Ureter (tissue), 1 donor: ENCODE measurements around the gene CFAP157. TPM values are rescaled to one million over a fixed set of nuclear protein-coding genes. Genes with fewer than 3 reads are reported as not detected.

Experiments used
- DNase-seq: peaks from one replicate; pipeline ENCODE4 v3.0.0-alpha.2; 2020; ENCODE audit warnings: low spot score
- total RNA-seq: library from RNA; stranded (reverse); gene quantifications from one replicate; pipeline ENCODE4 v1.2.4, GENCODE V29; 2023
- donor health status: DM: yes; HTN: yes; CAD: no.

The CFAP157 gene
- total RNA-seq, 1 donor from 2014 or later = 1.5 TPM

DNA sequence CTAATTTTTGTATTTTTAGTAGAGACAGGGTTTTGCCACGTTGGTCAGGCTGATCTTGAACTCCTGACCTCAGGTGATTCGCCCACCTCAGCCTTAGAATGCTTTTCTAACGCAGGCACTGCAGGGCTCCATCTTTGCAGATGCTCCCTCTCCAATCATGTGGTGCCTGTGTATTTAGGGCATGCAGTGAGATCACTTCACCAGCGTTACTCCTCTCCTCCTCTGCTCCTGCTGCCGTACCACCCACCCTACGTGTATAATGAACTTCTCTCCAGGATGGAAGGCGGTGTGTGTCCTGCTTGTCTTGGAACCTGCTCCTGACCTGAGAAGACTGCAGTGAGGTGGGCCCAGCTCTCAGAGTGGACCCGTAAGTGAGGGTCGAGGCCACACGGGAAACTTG lies 13.6 kb upstream of the CFAP157 start:
- DNase-seq = no peak

DNA sequence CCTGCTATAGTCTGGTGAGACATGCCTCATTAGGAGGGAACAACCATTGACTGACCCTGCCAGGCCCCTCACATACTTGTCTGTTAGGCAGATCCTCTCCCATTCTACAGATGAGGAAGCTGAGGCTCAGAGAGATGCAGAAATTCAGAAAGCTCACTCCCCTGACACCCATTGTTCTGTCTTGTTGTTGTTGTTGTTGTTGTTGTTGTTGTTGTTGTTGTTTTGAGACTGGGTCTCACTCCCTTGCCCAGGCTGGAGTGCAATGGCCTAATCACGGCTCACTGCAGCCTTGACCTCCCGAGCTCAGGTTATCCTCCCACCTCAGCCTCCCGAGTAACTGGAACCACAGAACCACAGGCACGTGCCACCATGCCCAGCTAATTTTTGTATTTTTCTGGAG lies 13.1 kb upstream of the CFAP157 start:
- DNase-seq = no peak

DNA sequence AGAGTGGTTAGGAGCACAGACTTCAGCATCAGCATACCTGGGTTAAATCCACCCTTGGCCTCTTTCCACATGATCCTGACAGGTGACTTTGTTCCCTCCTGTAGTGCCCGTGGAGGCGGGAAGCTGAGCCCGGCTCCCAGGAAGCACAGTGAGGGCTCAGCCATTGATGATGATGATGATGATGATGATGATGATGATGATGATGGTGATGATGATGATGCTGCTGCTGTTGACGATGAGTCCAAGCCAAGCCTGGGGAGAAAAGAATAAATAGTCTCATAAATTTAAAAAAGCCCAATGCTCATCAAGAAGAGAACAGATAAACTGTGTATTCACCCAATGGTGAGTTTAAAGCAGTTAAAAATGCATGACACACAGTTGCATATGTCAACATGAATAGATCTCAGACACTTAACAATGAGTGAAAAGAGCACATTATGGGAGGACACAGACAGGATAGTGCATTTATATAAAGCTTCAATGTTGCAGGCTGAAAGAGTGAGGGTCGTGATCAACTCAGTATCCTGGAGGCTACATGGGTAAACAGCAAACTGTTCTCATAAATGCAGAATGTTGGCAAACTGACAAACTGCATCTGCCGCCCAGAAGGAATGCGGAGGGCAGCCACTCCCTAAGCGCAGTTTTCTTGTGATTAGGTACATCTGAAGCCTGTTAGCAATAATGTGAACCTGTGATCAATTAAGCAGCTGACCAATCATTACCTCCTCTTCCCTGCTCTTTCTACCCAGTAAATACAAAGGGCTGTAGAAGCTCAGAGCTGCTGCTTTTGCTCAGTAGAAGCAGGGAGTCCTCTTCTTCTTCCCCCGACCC lies 11.7 kb upstream of the CFAP157 start:
- no peak for DNase-seq

DNA sequence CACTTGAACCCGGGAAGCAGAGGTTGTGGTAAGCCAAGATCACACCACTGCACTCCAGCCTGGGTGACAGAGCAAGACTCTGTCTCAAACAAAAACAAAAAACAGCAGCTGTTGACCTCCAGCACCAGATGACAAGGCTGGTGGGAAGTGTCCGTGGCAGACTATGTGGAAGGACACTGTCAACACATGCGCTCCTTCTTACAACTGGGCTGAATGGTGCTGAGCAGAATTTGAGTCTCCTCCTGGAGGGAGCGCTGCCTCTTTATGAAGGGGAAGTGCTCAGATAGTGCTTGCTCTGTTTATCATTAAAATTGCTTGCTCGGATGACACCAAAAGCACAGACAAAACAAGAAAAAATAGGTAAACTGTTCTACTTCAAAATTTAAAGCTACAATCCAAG lies 9.2 kb upstream of the CFAP157 start:
- DNase-seq = no peak

DNA sequence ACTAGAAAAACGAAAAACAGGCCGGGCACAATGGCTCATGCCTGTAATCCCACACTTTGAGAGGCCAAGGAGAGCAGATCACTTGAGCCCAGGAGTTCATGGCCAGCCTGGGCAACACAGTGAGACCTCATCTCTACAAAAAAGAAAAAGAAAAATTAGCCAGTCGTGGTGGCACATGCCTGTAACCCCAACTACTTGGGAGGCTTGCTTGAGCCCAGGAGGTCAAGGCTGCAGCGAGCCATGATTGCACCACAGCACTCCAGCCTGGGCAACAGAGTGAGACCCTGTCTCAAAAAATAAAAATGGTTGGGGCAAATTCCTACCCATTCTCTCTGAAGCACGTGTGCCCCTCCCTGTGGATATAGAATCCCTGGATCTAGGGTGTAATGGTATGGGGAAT lies 8.4 kb upstream of the CFAP157 start:
- DNase-seq = no peak

DNA sequence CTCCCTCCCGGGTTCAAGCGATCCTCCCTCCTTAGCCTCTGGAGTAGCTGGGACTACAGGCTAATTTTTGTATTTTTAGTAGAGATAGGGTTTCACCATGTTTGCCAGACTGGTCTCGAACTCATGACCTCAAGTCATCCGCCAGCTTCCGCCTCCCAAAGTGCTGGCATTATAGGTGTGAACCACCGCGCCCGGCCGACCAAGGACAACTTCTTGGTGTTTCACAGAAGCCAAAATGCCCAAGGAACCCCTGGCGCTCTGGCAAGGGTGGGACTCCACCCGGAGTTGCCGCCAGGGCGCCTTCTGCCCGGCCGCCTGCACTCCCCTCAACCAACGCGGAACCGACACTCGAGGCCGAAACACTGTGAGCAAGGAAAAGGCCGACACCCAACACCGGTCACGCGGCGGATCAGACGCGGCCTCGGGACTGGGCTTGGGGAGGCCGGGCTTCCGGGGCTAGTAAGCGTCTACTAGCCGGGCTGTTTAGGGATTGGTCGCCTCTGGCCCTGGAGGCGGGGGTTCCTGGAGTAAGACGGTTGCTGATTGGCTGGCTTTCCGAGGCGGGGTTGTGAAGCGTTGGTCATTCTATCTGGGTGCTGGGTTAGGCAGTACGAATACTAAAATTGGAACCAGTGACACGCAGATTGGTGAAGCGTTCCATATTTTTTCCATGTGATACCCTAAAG lies 7.7 kb upstream of the CFAP157 start:
- DNase-seq = peak; percentile 97

DNA sequence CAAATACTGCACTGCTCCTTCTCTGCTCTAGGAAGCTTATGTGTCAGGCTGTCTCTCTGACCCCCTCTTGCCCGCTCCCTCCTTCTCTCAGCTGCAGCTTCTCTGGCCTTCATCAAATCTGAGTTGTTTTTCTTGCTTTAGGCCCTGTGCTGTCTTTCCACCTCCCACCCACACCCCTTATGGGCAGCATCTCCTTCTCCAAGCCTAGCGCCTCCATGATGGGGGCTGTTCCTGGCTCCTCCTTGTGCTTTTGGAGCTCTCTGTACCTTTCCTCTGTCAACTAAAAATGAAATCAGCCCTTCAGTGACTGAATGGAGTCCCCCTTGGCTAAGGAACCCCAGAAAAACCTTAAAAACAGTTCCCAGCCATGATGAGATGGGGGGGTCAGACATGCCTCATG lies 6.6 kb upstream of the CFAP157 start:
- DNase-seq = no peak

DNA sequence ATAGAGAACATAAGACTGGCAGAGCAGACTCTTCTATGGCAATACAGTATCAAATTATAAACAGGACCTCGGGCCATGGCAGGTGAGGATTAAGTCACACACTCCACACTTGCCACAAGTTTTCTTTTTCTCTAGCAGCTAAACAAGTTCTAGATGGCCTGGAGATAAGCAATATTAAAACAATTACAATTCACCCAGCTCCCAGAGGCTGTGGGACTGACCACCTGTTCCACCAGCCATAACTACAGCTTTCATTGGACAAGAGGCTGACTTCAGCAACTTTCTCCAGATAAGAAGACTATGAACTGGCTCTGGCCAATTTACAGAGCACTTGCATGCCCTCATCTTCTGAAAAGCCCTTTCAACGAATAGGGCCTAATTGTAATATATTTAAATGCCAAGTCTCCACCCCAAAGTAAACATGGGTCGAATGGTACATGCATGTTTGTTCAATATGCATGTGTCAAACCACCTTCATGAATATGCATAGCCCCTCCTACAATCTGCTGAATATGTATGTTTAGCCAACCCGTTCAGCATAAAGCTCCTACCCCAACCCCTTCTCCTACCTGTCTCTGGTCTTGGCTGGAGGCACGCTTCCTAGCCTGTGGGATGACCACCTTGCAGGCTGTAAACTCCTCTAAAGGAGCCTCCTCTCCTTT lies 6.1 kb upstream of the CFAP157 start:
- no peak for DNase-seq

DNA sequence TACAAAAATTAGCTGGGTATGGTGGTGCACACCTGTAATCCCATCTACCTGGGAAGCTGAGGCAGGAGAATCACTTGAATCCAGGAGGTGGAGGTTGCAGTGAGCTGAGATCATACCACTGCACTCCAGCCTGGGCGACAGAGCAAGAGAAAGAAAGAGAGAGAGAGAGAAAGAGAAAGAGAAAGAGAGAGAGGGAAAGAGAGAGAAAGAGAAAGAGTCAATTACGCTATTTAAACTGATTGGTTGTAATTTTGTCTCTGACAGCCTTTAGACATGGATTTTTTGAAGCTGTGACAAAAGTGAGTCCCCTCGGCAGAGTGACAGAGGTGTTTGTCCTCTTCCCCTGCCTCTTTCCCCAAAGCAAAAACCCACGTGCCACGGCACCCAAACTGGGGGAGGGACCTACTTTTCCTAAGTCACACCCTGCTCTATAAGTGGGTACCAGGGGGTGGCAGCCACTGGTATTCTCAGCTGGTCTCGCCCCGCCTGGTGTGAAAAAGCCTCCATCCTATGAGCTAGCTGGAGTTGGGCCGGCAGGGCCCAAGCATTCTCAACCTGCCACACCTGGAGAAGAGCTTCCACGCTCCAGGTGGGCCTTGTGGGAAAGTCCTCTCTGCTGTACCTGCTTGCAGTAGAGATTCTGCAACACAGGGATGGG lies 3.4 kb upstream of the CFAP157 start:
- no peak for DNase-seq

DNA sequence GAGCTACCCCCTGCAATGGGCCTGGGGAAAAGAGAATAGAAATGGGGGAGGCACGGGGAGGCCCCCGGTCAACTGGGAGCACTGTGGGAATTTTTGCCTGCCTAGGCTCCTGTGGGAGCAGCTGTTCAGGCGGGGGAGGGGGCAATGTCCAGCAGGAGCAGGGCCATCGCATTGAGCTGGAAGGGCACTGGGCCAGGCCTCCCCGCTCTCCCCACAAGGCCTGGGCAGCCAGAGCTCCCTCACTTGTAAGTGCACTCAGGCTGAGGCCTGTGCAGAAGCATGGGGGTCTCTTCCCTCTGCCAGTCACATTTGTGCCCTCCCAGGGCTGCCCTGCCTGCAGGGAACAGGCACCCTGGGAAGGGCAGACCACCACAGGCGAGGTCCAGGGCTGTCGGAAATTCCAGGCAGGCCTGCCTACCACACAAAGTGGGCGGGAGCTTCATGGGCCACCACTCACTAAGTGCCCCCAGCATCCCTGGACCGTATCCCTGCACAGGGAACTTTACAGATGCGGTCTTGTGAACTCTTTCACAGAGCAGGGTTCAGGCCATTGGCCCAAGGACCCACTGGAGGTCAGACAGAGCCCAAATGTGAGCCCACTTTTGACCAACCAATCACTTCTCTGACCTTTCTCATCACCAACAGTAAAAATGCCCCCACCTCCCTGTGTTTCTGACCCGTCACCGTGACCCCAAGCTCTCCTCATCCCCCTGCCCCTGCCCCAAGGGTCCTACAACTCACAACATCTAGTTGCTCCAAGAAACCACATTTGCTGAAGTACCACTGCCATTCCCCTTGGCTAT lies 1.0 kb upstream of the CFAP157 start:
- DNase-seq = no peak

DNA sequence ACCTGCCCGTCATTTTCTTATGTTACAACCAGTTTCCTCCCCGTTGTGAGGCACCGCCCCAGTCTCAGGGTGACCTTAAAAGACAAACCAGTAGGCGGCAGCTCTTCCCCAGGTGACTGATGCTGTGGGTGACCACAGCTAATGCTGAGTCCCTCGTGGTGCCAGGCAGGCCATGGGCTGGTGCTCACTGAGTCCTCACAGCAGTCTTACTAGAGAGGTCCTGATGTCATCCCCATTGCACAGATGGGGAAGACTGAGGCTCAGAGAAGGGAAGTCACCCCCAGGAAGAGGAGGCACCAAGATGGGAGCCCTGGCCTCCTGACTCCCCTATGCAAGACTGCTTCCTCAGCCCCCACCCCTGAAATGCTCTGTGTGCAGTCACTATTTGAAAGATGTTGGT lies 978 bp downstream of the CFAP157 start:
- DNase-seq = no peak

DNA sequence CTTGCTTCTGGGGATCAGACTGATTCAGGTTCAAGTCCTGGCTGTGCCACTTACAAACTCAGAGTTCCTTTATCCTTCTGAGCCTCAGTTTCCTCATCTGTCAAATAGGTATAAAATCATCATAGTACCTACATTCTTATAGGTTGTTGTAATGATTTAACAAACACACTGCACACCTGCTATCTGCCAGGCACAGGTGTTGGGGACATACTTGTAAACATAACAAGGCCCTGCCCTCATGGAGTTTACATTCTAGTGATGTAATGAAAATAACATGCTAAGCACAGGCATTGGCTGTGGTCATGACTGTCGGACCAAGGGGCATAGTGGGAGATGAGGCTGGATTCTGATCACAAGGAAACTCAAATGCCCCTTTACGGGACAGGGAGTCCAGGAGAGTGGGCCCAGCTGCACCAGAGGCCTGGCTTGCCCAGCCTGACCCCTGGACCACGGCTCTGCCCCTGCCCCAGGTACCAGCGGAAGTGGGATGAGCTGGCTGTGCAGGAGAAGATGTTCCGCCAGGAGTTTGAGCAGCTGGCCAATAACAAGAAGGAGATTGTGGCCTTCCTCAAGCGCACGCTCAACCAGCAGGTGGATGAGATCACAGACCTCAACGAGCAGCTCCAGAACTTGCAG lies 2.3 kb downstream of the CFAP157 start:
- no peak for DNase-seq

DNA sequence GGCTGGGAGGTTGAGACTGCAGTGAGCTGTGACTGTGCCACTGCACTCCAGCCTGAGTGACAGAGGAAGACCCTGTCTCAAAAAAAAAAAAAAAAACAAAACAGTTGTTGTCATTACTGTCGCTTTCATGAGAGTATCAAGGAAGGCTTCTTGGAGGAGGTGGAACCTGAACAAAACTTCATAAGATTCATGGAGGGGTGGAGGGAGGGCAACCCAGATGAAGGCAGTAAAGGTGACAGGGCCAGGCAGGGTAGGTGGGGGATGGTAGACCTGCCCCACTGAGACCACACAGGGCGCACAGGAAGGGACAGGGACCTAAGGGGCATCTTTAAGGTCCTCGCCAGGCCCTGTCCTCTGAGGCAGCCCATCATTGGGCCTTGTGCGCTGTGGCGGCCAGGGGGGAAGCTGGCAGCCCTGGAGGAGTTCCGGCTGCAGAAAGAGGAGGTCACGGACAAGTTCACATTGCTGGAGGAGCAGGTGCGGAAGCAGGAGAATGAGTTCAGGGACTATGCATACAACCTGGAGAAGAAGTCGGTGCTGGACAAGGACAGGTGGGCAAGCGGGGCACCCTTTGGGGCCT lies 3.5 kb downstream of the CFAP157 start:
- no peak for DNase-seq

DNA sequence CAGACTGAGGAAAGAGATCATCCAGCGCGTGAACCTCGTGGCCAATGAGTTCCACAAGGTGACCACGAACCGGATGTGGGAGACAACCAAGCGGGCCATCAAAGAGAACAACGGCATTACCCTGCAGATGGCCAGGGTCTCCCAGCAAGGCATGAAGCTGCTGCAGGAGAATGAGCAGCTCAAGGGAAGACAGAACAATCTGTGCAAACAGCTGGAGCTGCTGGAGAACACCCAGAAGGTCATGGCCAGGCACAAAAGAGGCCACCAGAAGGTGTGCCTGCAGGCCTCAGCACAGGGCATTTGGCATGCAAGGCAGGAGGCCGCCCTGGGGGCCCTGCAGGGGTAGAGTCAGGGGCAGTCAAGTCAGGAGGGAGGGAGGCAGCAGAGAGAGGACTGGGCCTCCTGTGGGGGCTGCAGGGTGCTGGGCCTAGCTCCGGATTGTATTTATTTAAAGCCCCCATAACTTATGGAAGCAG lies 4.5 kb downstream of the CFAP157 start:
- no peak for DNase-seq

DNA sequence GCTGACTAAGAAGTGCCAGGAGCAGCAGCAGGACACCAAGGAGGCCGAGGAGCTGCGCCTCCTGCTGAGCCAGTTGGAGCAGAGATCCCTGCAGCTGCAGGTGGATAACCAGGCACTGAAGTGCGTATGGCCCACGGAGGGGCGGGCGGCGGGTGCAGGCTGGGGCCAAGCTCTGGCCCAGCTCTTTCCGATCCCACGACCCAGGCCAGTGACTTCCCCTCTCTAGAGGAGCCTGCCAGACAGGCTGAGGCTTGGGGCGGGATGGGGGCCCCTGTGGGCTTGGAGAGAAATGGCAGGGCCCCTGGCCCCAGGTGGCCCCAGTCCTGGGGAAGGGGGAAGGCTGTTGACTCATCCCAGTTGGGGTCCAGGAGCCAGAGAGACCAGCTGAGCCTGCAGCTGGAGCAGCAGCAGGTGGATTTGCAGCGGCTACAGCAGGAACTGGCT lies 5.1 kb downstream of the CFAP157 start:
- DNase-seq = no peak

DNA sequence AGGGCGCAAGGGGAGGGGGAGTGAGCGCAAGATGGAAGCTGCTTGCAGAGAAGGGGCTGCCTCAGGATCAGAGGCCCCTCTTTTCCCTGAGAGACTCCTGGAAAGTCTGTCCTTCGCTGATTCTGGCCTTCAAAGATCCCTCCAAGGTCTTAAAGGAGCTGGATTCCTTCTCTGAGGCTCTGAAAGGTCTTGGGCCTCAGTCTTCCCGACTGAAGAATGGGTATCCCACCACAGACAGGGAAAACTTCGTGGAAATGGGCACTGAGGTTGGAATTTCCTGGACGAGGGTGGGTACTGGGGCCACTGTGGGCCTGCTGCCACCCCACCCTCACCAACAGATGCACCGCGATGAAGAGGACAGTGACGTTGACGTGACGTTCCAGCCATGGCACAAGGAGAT lies 5.6 kb downstream of the CFAP157 start:
- DNase-seq = no peak

DNA sequence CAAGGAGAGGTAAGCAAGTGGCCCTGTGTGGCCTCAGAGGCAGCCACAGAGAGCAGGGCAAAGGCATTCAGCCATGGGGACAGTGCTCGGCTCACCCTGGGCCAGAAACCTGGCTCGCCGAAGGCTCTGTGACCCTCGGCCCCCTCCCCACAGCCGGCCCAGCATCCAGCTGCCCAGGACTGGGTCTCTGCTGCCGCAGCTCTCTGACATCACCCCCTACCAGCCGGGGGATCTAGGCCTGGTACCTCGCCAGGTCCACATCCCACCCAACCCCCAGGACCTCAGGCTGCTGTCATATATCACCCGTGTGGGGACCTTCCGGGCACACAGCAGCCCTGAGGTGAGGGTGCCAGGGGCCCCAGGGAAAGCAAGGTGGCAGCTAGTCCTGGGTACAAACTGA lies 6.1 kb downstream of the CFAP157 start:
- no peak for DNase-seq

DNA sequence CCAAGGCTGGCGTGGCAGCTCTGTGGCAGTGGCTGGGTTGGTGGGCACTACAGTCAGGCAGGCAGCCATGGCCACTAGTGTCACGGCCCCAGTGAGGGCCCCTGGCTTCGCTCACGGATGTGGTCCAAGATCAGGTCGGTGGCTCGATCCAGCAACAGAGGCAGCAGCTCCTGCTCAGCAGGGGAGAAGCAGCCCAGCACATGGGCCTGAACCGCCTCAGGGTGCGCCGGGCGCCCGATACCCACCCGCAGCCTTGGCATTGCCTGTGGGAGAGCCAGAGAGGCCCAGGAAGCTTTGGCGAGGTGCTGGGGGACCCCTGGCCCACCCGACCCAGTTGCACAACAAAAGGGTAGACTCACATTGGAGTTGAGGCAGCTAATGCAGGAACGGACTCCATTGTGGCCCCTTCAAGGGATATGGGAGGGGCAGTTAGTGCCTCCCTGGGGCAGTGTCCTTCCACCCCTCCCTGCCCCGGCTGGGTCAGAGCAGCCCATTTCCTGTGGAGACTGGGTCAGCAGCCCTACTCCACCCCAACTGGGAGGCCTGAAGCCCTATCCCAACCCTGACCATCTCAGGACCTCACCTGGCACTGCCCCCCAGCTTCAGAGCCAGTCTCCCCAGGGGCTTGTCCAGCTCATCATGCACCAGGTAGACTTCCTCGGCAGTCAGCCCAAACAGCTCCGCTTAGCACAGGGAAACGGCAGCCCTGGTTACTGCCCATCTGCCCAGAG lies 7.4 kb downstream of the CFAP157 start:
- no peak for DNase-seq

DNA sequence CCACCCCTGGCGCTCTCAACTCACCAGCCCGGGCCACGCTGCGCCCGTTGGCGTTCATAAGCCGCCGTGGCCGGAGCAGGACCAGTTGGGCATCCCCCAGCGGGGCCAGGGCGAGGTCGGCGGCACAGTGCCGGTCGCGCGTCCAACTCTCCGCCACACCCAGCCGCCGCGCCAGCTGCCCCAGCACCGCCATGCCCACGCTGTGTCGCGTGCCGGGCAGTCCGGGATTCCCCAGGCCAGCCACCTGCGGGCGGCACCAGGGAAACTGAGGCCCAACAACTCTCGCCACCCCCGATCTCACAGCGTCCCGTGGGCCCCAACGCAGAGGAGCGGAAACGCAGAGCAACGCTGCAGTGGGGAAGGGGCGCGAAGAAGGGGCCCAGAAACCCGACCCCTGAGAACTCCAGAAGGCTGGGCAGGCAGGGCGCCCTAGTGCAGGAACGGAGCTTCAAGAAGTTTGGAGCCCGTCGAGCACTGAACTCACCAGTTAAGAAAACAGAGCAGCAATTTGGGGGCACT lies 8.2 kb downstream of the CFAP157 start:
- no peak for DNase-seq
